ENCODE data around the gene PCSK5.
"Not testable (repeated sequence)": the region's sequence is repeated elsewhere in the genome, so short reads cannot be mapped to it uniquely, and the experiment has no call there.

Gene PCSK5

DNA sequence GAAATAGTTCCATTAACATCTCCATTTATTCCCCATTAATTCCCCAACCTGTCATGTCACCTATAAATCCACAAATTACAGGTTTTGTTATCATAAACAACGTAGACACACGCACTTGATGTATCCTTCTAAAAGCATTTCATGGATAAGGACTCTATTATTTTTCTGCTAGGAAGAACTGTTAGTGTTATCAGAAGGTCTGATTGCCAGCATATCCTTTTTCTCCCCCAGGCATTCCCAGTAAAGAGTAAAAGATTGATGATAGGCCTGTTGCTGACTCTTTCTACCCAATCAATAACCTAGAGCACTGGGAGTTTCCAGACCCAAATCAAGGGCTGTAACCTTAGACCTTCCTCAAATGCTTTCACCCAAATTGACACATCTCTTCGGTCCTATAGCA is 442.9 kb downstream of the PCSK5 start:
- no peak for DNase-seq

DNA sequence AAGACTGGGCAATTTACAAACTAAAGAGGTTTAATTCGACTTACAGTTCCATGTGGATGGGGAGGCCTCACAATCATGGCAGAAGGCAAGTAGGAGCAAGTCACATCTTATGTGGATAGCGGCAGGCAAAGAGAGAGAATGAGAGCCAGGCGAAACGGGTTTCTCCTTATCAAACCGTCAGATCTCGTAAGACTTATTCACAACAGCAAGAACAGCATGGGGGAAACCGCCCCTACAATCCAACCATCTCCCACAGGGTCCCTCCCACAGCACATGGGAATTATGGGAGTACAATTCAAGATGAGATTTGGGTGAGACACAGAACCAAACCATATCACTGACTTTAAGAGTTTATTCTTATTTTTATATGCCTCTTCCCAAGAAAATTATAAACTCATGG is 443.5 kb downstream of the PCSK5 start:
- DNase-seq, result no peak

DNA sequence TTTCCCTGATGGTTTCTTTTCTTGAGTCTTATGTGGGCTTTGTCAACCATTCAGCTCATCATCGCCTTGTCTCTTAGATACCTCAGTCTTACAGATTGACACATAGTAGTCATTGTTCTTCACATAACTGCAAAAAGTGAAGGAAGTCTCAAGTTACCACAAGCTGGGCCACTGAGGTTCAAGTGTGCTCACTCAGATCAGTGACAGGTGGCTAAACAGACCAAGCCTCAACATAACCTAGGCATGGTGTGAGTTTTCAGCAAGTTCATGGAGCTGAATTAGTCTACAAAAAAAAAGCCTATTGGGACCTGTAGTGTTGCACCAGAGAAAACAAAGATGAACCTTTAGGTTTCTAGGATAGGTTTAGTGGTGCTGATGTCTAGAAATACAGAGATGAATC is 445.6 kb downstream of the PCSK5 start:
- DNase-seq, result no peak

DNA sequence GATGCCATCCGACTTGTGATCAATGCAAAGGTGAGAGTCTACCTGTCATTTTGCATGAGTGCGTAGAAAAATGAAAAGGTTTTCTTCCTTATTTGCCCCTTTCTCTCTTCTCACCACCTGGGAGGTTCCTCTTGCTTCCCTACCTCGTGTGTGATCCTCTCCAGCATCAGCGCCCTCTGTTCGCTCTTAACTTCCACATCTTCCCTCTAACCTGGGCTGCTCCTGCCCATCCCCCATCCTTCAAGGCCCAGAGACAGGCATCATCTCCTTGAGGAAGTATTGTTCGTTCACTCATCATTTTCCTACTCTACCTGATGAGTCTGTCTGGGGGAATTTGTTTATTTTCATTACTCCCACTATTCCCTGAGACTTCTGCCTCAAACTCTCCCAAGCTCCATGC is 447.9 kb downstream of the PCSK5 start:
- DNase-seq, result no peak

DNA sequence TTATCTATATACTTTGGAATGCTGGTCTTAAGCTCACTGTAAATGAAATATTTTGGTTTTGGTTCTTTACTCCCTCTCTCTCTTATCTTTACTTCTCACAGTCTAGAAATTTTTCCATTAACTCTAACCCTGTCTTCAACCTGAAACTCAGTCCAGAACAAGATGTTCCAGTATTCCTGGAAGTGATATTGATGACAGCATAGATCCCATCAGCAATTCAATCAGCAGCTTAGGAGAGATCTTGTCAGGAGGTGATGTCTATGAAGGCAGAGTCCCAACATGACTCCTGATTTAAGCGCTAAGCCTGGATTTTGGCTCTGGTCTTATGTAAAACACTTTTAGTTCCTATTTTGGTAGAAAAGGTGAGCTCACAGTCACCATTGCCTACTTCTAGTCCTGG is 451.1 kb downstream of the PCSK5 start:
- no peak for DNase-seq

DNA sequence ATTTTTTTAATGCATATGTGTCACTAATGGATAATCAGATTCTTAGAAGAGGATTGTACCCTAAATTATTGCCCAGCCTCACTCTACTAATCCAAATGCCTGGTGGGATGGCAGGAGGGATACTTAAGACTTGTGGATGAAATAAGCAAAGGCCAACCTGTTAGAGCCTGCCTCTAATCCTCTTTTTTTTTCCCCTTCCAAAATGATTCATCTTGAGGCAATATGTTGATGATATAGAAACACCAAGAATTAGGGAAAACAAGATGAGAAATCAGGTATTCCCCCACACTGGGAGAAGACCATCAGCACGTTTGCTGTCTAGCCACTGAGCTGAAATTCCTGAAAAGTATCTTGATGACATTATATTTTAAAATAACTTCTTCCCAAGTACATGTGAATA is 451.7 kb downstream of the PCSK5 start:
- DNase-seq, result no peak

DNA sequence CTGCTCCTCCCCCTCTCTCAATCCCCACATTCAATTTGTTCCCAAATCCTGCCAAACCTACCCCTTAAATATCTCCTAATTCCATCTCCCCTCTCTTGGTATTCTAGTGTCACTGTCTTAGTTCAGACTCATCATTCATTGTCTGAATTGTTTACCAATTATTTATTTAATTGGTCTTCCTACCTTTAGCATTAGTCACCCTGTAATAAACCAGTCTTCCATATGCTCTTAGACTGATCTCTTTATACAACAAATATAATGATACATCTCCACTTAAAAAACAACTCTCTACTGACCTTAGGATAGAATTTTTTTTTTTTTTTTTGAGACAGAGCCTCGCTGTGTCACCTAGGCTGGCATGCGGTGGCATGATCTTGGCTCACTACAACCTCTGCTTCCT is 452.4 kb downstream of the PCSK5 start:
- DNase-seq, result no peak

DNA sequence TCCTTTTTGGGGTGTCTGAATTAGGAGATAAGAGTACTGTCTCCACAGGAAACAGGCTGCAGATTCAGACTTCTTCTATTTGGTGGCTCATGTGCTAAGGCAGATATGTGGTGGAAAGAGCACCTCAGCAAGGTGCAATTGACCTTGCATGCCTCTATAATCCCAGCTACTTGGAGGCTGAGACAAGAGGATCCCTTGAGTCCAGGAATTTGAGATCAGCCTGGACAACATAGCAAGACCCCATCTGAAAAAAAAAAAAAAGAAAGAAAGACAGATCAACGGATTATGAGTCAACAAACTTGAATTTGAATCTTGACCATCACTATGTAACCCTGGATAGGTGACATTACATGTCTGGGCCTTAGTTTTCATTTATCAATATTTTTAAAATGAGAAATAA is 459.4 kb downstream of the PCSK5 start:
- DNase-seq, result no peak

DNA sequence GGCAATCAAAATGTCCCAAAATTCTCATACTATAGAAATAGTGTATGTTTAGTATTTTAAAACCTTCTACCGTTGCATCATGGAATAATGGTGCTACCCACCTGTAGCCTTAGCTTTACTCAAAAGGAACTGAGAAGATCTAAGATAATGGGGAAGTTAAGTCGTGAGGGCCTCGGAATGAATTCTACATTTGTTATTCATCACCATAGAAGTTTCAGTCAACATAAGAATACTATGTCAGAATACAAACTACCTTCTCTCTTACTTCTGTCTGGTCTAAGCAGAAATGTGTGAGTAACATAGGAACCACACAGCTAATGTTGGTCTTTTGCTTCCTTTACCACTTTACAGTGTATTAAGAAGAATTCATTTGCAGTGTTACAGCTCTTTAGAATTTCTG is 460.5 kb downstream of the PCSK5 start:
- no peak for DNase-seq

DNA sequence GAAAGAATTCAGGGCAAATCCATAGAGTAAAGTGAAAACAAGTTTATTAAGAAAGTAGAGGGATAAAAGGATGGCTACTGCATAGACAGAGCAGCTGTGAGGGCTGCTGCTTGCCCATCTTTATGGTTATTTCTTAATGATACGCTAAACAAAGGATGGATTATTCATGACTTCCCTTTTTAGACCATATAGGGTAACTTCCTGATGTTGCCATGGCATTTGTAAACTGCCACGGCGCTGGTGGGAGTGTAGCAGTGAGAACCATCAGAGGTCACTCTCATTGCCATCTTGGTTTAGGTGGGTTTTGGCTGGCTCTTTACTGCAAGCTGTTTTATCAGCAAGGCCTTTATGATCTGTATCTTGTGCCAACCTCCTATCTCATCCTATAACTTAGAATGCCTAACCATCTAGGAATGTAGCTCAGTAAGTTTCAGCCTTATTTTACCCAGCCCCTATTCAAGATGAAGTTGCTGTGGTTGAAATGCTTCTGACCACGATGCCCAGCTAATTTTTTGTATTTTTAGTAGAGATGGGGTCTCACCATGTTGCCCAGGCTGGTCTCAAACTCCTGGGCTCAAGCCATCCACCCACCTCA is 461.6 kb downstream of the PCSK5 start:
- DNase-seq, result no peak

DNA sequence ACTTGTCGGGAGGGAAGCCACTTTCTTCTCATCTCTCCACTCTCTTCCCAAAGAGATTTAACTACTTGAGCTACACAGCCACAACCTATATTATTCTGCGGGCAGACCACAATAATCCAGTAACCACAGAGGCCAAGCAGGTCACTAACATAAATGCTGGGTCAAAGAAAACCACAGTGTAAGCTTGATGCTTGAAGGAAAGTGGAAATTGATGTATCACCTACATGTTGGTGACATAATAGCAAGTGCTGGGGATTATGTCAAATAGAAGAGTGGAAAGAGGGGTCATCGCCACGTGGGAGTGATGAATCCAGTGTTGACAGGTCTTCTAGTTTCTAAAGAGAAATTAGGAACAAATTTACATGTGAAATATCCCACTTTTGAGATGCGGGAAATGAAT is 462.8 kb downstream of the PCSK5 start:
- DNase-seq, result no peak

DNA sequence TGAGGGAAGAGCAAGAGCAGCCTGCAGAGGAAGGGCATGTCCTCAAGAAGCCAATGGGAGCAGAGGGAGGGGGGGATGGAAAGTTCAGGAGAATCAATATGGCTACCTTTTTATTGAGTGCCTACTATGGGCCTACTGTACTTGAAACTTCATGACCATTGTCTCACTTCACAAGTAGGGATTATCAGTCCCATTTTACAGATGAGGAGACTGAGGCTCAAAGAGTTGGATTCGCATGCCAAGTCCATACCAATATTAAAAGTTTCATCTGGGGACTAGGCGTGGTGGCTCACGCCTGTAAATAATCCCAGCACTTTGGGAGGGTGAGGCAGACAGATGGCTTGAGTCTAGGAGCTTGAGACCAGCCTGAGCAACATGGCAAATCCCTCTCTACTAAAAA is 463.7 kb downstream of the PCSK5 start:
- DNase-seq, result no peak

DNA sequence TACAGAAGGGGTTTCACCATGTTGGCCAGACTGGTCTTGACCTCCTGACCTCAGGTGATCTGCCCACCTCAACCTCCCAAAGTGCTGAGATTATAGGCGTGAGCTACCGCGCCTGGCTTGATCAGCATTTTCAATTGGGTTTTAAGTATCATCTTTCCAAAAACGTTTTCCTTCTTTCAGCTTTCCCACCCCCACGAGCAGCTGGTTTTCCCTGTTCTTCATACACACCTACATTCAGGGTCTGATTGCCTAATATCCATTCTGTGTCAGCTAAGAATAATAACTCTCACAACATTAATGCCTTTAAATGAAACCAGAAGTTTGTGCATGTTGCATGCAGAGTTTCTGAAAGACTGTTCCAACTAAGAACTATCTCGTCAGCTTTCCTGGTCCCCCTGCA is 465.4 kb downstream of the PCSK5 start:
- DNase-seq, result no peak

DNA sequence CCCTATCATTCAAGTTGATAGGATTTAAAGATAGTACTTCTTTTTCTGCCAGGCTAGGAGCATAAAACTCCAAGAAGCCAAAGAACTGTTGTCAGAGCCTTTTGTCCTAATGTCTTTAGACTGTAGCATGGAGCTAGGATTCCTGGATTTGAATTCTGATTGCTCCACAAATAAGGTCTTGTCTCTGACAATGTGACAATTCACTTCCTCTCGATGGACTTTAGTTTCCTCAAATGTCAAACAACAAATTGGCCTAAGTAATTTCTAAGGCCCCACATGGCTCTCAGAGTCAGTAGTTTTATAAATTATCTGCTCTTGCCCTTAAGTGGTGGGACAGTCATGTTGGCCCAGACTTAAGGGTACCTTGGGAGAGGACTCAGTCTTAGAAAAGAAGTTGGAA is 467.1 kb downstream of the PCSK5 start:
- DNase-seq, result no peak

DNA sequence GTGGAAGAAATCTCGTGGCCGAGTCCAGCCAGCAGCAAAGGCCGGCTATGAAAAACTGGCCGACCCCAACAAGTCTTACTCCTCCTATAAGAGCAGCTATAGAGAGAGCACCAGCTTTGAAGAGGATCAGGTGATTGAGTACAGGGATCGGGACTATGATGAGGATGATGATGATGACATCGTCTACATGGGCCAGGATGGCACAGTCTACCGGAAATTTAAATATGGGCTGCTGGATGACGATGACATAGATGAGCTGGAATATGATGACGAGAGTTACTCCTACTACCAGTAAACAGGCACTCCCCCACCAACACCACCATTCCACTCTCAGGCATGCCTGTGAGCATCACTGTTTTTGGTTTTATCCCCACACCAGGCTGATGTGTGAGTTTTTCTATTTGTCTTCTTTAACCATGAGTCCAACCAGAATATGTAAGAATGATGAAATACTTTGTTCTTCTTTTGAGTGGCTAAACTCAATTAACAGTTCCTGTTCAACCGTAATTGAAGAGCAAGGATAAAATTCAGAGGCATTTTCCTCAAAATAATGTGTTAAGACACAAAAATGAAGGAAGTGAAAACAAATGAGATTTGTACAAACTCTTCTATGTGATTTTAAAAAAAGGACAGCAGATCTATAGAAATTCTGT is 468.3 kb downstream of the PCSK5 start:
- no peak for DNase-seq

DNA sequence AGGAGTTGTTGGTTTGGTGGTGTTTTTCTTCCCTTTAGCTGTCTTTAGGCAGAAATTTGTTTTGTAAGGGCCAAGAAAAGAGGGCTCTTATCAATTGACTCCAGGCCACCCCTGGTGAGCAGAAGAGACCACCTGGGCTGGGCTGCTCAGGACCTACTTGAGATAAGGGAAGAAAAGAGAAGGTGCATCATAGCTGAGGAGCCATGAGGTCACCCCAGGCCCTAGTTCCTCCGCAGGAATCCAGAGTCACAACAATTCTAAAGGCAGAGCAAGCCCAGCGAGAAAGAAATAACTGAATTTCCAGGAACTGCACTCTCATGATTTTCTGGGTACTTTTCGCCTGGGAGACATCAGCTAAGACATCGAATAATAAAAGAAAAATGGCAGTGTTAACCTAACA is 468.9 kb downstream of the PCSK5 start:
- DNase-seq, result no peak

DNA sequence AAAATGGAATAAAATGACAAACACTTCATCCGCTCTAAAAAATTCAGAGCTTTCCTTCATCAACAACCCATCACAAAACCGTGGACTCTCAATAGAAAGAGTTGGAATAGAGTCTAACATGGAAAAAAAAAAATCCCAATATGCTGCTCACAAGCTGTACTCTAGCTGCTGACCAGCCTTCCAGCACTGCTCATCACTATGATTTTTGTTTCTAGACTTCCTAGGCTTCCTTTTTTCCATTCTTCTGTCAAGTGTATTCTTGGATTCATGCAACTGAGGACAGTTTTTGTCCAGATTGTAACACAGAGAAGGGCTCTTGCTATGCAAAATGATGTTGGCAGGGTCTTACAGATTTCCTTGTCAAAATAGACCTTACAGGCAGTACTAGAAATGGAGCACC is 469.3 kb downstream of the PCSK5 start:
- no peak for DNase-seq

DNA sequence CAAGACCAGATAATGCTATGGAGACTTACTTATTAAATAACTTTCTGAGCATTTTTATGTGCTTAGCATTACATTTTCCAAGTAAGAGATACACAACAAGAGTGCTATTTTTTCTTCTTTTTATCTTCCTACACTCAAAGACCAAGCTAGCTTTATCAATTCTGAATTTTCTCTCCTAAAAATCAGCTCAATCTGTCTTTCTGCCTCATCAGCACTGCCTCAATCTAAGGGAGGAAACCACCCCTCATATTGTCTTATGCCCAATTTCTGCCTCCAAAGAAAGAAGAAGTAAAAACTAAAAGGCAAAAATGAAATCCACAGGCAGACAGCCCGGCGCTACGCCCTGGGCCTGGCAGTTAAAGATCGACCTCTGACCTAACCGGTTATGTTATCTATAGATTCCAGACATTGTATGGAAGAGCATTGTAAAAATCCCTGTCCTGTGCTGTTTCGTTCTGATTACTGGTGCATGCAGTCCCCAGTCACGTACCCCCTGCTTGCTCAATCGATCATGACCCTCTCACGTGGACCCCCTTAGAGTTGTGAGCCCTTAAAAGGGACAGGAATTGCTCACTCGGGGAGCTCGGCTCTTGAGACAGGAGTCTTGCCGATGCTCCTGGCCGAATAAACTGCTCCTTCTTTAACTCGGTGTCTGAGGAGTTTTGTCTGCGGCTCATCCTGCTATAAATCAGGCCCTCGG is 472.0 kb downstream of the PCSK5 start:
- DNase-seq, result not testable (repeated sequence)

DNA sequence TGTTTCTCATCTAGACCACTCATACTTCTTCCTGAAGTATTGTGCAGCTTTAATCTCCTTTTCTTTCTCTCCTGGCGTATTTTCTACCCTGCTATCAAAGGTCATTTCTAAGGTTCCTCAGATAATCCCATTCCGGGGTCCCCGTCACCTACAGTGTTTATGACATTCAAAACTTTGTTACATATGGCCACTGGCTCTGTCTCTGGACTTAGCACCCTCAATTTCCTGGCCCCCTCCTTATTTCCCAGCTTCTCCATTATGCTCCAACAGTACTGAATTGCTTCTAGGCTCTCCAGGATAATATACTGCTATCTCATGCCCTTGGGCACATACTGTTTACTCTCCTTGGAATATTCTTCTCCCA is 472.5 kb downstream of the PCSK5 start:
- DNase-seq, result no peak

DNA sequence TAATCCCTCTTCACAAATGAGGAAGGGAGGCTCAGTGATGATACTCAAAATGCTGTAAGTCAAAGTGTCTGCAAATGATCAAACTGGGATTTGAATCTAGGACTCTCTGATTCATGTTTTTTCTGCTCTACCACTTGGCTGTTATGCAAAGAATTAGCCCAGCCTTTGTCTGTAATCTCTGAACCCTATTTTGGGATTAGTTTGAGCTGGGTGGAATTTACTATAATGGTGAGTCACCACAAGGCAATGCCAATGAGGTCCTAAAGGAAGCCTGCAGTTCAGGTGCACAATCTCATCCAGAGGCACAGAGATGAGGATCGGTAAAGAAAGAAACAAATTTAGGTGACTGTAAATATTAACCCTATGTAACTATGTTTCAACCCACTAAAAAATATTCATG is 474.6 kb downstream of the PCSK5 start:
- DNase-seq, result no peak

DNA sequence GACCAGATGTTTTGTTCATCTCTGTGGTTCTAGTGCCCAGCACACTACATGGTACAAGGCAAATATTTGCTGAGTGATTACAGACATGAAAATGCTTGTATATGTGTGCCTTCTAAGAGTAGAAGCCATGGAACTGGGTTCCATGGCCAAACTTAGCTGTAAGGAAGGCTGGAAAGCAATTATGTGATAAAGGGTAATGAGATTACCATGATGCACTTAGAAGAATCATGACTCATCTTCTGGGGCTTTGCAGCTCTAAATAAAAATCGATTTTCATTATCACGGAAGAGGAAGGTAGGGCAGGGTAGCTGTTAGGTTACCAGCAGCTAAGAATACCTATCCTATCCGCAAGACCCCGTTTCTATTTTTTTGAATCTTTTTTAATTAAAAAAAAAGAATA is 475.8 kb downstream of the PCSK5 start:
- DNase-seq, result no peak

DNA sequence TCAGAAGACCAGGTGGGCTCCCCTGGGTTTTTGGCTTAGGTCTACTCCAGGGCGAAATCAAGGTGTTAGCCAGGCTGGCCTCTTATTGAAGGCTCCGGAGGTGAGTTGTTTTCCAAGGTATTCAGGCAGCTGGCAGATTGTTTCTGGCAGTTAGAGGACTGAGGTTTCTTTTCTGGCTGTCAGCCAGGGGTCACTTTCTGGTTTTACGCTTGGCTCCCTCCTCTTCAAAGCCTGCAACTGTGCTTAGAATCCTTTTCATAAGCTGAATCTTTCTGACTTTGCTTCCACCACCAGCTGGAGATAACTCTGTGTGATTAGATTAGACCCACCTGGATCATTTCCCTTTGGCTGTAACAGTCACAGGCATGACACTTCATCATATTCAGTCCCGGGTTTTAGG is 479.1 kb downstream of the PCSK5 start:
- DNase-seq, result no peak

DNA sequence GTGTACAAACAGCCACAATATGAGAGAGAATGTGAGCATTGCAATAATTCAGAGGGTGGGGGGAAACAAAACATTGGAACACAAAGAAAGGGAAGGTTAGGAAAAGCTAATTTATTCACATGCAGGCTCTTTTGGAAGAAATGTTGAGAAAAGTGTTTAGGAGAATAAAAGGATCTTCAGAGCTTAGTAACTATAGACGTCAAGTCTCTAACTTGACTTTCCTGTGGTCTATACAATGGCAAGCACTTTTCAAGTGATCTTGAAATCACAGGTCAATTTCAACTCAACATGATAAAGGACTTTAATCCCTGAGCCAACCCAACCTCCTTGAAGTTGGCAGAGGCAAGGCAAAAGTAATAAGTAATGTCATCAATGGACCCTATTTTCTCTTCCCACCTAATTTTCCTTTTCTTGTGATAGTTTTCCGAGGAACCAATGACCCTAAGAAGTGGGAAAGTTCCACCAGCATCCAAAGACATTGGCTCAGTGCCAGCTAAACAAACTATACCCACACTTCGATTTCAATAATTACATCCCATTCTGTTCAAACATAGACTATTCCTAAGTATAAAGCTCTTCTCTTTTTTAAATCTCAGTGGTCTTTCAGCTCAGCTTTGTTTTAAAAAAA is 480.0 kb downstream of the PCSK5 start:
- DNase-seq, result no peak

DNA sequence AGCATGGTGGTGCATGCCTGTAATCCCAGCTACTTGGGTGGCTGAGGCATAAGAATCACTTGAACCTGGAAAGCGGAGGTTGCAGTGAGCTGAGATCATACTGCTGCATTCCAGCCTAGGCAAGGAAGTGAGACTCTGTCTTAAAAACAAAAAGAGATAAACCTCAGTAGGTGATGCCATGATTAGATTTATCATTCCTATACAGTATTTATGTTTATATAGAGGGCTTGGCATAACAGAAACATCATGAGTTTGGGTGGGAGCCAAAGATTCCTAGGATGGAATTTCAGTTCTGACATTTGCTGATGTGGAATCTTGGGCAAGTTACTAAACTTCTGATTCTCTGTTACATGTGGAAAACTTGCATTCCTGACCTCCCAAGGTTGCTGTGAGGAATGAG is 481.4 kb downstream of the PCSK5 start:
- no peak for DNase-seq
